ENCODE data around the gene KRT83. TPM values are rescaled to one million over a fixed set of nuclear protein-coding genes. Genes with fewer than 3 reads are reported as not detected.

Gene KRT83
- total and polyA plus RNA-seq, 2 of the 13 experiments (the other 11 are each of a cell fraction or from before 2014, with no cell fraction given) = not detected

- H3K27me3 ChIP-seq (ENCODE audit: control insufficient read depth in 1 of 2, insufficient read depth in 2 of 2, low read length in 2 of 2) = peaks cover 0 to 6% of the 10 kb centered on the region in 2 experiments; a peak in 4 of 5 replicates
- in situ Hi-C loops (cut with HindIII; ENCODE audit: extremely low pct_ligation_motif_present, low pct_unique_long_range_greater_than_20kb) (no loop called here), intact Hi-C loops (cut with micrococcal nuclease; ENCODE audit: unreplicated experiment) (no loop called here)
- CTCF ChIA-PET (ENCODE audit: low intra/inter-chr PET ratio, low total read pairs) = no interaction called here
- no peak overlapping the region for H3K27ac ChIP-seq (ENCODE audit: extremely low read length, insufficient read depth, low read length)
- FAIRE-seq (no peak), DNase-seq (ENCODE audit: low spot score) (no peak), ATAC-seq (no peak)
- H3K9me3 ChIP-seq (ENCODE audit: low read length) = no peaks in the 10 kb centered on the region
- no peaks in the 10 kb centered on the region for H3K79me2 ChIP-seq (ENCODE audit: insufficient read depth, low read length)
- no TSS peak for BruUV-seq (replicated peaks)
- no peaks in the 10 kb centered on the region for H3K4me1 ChIP-seq (ENCODE audit: insufficient read depth, low read length)
- no peak overlapping the region for H2AFZ ChIP-seq (ENCODE audit: low read length)
- WGBS (ENCODE audit: low lambda C conversion rate) = 8% methylated on average over 1 of the region's 1 CpG
- no peaks in the 10 kb centered on the region for H3K36me3 ChIP-seq (replicated peaks in 1 of 2; ENCODE audit: control insufficient read depth in 1 of 2, insufficient read depth in 2 of 2, low read length in 2 of 2)
- POLR2A ChIA-PET = no interaction called here
- H3K4me2 ChIP-seq (ENCODE audit: low read depth, low read length) = no peak overlapping the region
- no peak overlapping the region for H3K4me3 ChIP-seq (replicated peaks in 1 of 3; ENCODE audit: insufficient read depth in 1 of 3, low read depth in 2 of 3, low read length in 3 of 3)
- H4K20me1 ChIP-seq (ENCODE audit: insufficient read depth, low read length) = no peaks in the 10 kb centered on the region
- TF ChIP-seq ZNF678 (CRISPR knock-in tag; IDR thresholded peaks at IDR 0.05) = no peak
- TF ChIP-seq DPF2 (CRISPR knock-in tag; IDR thresholded peaks at IDR 0.05; ENCODE audit: borderline replicate concordance, low read depth) = no peak
- no peak for TF ChIP-seq SAFB2 (CRISPR knock-in tag; IDR thresholded peaks at IDR 0.05; ENCODE audit: borderline replicate concordance, low read depth)
- TF ChIP-seq ZBTB21 (CRISPR knock-in tag; IDR thresholded peaks at IDR 0.05) = no peak
- no peak for TF ChIP-seq TBX3 (IDR thresholded peaks at IDR 0.05; ENCODE audit: borderline replicate concordance)
- TF ChIP-seq ZMYM2 (CRISPR knock-in tag; IDR thresholded peaks at IDR 0.05) = no peak
- TF ChIP-seq SOX5 (CRISPR knock-in tag; IDR thresholded peaks at IDR 0.05; ENCODE audit: borderline replicate concordance) = no peak
- TF ChIP-seq POLR2AphosphoS2 (IDR thresholded peaks at IDR 0.05; ENCODE audit: low read depth, low read length) = no peak
- no peak for TF ChIP-seq MAX (IDR thresholded peaks at IDR 0.05)
- TF ChIP-seq ZFP36L2 (CRISPR knock-in tag; IDR thresholded peaks at IDR 0.05) = no peak
- TF ChIP-seq FOXJ3 (CRISPR knock-in tag; IDR thresholded peaks at IDR 0.05; ENCODE audit: borderline replicate concordance) = no peak
- TF ChIP-seq HIVEP1 (CRISPR knock-in tag; IDR thresholded peaks at IDR 0.05) = no peak
- no peak for TF ChIP-seq ZNF761 (CRISPR knock-in tag; conservative IDR thresholded peaks at IDR 0.05)
- no peak for TF ChIP-seq ZNF335 (CRISPR knock-in tag; IDR thresholded peaks at IDR 0.05)
- no peak overlapping the region for H3K9ac ChIP-seq (ENCODE audit: insufficient read depth, low read depth, low read length)
Observed at GRCh38 chr12:52271158-52271557, 50.0 kb downstream of the KRT83 start.

Data from HepG2 (cell line).